GDM1 (cell line): ENCODE measurements around the gene EME1.

Experiments
- DNase-seq: peaks from one replicate; lab custom pipeline; 2025; lab: John Stamatoyannopoulos, UW

EME1 gene

DNA sequence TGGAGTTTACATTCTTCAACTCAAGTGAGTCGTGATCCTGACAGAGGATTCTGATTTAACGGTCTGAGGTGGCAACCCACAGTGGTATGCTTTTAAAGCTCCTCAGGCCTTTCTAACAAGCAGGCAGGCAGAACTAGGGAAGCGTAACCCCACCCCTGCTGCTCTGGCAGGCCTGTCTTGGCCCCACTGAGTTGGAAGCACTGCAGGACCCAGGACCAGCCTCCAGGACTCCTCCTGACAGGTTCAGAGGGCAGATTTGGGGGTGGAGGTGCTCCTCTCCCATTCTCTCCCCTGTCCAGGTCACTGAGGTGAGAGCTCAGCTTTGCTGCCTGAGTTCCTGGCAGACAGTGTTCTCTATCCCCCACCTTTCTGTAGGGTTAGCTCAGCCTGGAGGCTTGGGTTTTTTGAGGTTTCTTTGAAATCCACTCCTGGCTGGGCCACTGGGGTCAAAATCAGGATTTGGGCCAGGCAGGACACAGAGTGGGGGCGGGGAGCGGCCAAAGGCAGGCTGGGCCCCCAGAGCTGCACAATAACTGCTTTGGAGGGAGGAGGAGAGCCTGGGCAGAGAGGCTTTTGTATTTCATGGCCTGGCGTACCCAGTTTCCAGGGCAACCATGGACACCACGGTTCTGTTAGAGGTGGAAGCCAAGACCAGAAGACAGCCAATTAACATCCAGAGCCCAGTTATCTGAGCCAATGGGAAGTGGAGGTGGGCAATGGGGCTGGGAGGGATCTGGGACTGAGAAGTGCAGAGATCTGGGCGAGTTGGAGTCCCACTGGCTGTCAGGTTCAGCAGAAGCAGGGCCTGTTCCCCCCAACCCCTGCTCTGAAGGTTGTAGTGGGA, 9.6 kb upstream of the EME1 start:
- no peak for DNase-seq

DNA sequence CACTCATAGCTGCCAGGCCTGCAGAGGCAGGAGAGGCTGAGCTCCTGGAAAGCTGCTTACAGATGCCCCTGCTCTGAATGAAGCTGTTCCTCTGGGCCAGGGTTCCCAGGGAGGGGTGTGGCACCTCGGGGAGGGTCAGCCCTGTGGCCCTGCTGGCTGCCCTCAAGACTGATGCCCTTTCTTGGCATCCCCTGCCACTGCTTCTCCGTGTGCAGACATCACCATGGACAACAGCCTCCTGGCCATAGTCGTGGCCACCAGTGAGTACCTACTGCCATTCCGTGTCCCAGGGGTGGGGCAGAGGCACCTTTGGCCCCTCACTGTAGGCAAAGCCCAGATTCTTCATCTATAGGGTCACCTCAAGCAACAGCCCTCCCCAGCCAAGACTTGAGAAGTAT, 9.0 kb upstream of the EME1 start:
- DNase-seq, result no peak

DNA sequence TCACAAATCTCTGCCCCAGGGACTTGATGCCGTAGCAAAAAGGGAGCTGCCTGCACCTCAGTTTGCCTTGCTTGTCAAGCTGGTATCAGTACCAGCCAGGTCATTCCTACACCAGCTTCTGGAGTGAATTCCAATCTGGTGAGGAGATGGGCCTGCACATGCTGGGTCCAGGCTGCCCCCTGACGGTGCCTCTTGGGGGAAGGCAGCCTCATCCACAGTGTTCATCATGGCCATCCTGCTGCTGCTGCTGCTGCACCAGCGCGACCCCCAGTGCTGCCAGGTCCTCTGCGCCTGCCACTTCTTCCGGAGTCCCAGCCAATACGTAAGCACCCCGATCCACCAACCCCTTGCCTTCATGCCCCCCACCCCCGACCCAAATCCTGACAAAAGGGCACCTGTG, 8.3 kb upstream of the EME1 start:
- DNase-seq, result no peak

- no peak for DNase-seq
Observed at GRCh38 chr17:50365165-50365564, 7.9 kb upstream of the EME1 start.

- no peak for DNase-seq
Observed at GRCh38 chr17:50365649-50366393, 7.2 kb upstream of the EME1 start.

DNA sequence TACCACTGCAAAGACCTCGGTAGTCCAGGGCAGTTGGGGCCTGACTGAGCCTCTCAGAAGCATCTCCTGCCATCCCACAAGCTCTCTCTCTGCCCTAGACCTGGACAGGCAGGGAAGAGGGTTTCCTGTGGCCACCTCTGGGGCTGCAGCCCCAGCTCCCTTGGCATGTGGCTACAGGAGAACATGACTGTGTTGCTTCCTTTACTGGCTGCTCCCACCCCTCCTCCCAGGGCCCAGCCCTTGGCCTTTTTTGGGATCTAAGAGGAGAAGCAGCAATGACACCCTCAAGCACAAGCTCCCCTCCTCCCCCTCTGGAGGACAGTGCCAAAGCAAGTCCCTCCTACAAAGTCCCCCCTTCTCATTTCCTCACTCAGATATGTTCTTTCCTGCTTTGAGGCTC, 5.6 kb upstream of the EME1 start:
- no peak for DNase-seq

DNA sequence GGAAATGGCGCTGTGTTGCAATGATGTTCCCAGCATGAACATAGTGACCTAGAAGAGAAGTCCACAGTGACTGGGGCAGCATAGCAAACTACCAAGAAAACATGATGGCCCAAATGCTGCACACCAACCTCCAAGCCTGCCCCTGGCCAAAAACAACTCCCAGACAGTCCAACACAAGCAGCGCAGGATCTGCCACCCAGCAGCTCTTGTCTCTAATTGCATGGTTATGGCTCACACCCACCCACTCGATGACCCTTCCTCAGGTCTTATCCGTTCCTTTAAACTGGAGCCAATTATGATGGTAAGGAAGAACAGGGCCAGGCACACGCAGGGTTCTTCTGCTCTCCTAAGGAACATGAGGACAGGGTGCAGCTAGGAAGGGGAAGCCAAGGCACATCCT, 3.0 kb upstream of the EME1 start:
- no peak for DNase-seq

GRCh38 chr17:50371526-50371925, 1.5 kb upstream of the EME1 start:
- no peak for DNase-seq

DNA sequence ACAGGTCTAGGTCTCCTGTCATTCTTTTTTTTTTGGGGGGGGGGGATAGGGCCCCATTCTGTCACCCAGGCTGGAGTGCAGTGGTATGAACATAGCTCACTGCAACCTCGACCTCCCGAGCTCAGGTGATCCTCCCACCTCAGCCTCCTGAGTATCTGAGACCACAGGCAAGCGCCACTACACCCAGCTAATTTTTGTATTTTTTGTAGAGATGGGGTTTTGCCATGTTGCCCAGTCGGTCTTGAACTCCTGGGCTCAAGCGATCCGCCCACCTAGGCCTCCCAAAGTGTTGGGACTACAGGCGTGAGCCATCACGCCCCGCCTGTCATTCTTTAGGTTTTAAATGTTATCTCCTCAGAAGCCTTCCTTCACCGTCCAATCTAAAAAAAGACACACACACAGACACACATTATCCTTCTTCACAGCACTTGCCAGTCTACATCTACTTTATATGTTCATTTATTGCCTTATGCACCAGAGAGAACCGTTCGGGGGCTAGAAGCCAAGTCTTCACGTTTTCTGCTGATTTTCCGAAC, 739 bp upstream of the EME1 start:
- DNase-seq, result no peak

- no peak for DNase-seq
Observed at GRCh38 chr17:50373705-50374104, 676 bp downstream of the EME1 start.

DNA sequence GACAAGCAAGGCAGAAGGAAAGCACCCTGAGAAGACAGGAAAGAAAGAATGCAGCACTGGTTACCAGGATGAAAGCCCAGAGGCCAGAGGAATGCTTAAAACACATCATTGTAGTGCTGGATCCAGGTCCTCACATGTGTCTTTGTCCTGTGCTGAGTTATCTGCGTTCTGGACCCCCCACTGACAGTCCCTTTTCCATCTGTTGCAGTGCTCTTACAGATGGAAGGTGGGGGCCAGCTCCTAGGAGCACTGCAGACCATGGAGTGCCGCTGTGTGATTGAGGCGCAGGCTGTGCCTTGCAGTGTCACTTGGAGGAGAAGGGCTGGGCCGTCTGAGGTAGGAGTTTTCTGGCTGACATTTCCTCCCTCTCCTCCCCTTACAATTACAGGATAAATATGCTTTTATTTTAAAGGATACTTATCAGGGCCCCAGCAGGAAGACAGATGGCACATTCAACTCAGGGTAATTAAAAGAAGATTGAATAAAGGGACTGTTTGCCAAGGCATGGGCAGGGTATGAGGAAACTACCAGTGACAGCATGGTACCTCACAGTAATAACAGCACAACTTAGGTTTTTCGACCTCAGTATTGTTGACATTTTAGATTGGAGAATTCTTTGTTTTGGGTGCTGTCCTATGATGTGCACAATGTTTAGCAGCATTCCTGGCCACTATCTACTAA, 3.0 kb downstream of the EME1 start:
- DNase-seq, result no peak

GRCh38 chr17:50379351-50380132, 6.5 kb downstream of the EME1 start:
- DNase-seq, result no peak

- DNase-seq, result no peak
Observed at GRCh38 chr17:50380369-50381259, 7.6 kb downstream of the EME1 start.

GRCh38 chr17:50381260-50381815, 8.3 kb downstream of the EME1 start:
- no peak for DNase-seq

DNA sequence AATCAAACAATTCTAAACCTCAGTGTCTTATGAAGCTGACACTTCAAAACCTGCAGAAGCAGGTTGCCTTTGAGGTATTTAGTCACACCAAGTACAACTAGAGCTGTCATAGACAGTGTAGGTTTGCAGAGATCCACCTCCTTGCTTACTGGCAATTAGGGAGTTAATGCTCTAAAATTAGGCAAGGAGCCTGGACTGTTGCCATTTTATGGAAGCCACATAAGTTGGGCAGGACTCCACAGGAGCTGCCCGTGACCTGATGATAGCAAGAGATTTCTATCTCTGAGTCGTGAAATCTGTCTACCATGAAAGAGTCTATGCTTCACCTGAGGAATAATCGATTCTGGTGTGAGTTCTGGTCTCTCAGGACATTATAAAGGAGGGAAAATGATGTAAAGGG, 8.9 kb downstream of the EME1 start:
- no peak for DNase-seq

DNA sequence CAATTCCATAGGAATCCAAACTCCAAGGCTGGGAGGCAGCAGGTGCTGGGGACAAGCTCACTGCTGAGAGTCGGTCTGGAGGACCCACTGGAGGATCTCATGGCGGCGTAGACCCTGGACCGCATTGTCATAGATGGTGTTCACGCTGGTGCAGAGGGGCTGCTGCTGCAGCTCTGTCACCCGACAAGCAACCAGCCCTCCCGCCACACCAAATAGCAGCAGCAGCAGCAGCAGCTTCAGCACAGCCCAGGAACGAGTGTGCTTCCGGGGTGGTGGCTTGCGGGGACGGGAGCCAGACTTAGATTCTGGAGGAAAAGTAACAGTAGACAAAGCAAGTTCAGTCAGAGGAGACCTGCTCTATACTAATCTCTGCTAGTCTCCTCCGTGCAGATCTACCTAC, 9.9 kb downstream of the EME1 start:
- DNase-seq, result no peak

- no peak for DNase-seq
Observed at GRCh38 chr17:50386510-50386909, 13.5 kb downstream of the EME1 start.

DNA sequence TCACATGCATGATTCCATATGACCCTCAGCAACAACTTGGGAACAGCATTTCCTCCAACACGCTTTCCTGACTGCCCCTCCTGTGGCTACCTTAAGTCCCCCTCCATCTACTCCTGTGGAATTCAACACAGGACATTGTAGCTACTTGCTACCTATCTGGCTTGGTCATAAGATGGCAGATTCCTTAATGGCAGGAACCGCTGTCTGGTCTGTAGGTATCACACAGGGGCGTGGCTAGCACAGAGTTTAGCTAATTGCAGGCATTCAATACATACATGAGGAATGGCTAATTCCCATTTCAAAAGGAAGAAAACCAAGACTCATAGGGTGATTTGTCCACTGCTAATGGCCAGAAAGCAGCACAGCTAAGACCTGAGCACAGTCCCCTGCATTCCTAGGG, 15.7 kb downstream of the EME1 start:
- no peak for DNase-seq

DNA sequence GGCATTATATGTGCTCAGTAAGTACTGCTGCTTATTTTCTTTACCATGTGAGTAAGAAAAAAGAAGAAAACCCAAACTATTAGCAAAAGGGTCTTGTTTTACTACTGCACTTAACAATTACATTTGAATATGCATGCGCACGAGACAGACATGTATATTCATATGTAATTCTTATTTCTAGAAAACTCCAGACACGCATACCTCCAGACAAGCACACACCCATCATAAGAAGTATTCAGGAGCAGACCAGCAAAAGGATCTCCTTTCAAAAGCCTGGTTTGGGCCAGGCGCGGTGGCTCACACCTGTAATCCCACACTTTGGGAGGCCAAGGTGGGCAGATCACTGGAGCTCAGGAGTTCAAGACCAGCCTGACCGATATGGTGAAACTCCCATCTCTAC, 16.5 kb downstream of the EME1 start:
- DNase-seq, result no peak

GRCh38 chr17:50392621-50393020, 19.6 kb downstream of the EME1 start:
- no peak for DNase-seq

- DNase-seq, result no peak
Observed at GRCh38 chr17:50393700-50394099, 20.7 kb downstream of the EME1 start.
